GM19324 (cell line): ENCODE results near the gene OTUD6A.

Experiments
- ATAC-seq: cut with Tn5 transposase; IDR thresholded peaks from one replicate; pipeline ENCODE4 v1.9.1; 2021; ENCODE audit warnings: mild to moderate bottlenecking, moderate library complexity; ENCODE audit not compliant: unreplicated experiment, low FRiP score

OTUD6A gene

GRCh38 chrX:70062076-70062475, at the start of gene OTUD6A:
Gene OTUD6A (plus strand): TSS chrX:70062457. CDS start chrX:70062525, 68 bp downstream.
- no peak for ATAC-seq

- ATAC-seq: no peak
Measured at GRCh38 chrX:70012756-70013155, 49.5 kb upstream of the OTUD6A start.

DNA sequence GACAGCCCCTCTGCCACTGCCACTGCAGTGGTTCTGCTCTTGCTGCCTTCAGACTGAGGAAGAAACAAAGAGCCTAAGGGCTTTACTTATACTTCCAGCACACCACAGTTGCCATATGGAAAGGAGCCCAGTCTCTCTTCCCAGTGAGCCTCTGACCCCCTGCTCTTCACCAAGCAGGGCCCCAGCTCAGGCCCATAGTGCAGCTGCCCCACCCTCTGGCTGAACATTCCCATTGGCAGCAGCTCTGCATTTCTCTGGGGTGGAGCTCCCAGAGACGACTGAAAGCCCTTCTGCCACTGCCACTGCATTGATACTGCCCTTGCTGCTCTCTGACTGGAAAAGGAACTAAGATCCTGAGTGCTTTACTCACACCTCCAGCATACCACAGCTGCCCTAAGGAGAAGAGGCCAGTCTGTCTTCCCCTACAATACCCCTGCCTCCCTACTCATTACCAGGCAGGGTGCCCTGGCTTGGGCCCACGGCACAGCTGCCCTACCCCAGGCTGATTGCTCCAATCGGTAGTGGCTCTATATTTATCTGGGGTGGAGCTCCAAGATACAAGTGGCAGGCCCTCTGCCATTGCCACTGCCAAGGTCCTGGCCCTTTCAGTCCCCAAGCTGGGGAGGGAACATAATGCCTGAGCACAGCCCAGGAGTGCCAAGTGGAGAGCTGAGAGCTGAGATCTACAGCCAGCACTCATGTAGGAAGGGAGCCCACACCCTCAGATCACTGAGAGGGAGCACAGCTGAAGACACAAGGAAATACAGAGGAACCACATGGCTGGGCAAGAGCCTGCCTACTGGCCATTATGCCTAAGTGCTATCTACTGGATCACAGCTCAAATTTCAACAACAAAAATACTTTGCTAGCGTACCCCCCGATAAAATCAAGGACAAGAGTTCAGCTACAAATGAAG, 48.5 kb upstream of the OTUD6A start:
- no peak for ATAC-seq

GRCh38 chrX:70016513-70016912, 45.7 kb upstream of the OTUD6A start:
- no peak for ATAC-seq

- no peak for ATAC-seq
Measured at GRCh38 chrX:70022616-70023015, 39.6 kb upstream of the OTUD6A start.

GRCh38 chrX:70025464-70025863, 36.8 kb upstream of the OTUD6A start:
- ATAC-seq: no peak

DNA sequence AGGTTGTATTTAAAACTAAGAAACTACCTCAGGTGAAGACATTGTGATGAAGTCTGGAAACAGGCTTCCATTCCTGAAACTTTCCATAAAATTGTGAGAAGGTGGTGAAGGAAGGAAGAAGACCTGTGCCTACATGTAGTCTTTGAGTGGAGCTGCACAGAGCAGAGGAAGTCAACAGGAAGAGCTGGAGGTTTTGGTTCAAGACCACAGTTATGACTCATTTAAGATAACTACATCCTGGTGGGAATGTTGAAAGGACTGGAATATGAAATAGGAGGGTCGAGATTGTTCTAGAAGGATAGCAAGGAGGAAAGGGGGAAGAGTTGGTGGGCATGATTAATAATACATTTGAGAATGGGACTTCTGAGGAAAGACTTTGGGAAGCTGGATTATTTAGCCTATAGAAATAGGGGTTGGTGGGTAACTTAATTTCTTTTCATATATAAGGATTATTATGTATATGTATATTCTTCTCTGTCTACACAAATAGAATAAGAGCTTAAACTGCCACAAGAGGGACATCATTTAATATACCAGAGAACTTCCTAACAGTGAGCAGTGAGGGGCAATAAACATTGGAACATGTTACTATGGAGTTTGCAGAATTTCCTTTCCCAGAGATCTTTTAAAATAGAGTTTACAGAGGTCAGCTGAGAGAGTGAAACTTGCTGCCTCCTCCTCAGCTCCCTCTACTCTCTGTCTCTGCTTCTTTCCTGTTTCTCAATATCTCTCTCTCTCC, 36.0 kb upstream of the OTUD6A start:
- no peak for ATAC-seq

DNA sequence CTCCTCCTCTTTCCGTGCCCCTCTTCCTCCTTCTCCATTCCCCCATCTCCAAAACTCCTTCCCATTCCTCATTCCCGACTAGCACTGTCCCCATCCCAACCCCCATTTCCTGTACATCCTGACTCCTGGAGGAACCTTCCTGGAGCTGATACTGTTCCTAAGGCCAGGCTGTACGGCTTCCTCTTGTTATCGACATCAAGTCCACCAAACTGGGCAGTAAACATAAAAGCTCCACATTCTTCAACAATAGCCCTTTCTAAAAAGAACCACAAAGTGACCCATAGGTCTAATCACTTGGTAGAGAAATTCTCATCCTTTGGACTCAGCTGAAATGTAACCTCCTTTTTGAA, 35.4 kb upstream of the OTUD6A start:
- no peak for ATAC-seq

DNA sequence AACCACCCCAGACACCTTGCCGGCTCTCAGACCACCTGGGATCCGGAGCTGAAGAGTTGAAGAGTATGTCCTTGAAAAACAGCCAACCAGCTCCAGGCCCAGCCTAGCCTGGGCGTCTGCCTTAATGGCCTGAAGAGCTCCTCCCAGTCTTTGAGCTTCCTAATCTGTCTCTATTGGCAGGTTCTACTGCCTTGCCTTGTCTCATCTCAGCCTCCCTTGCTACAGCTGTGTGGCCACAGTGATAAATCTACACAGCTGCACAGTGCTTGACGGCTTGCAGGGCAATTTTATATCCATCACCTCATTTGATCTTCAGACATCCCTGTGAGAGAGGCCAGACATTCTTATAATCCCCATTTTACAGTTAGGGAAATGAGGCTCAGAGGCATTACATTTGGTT, 32.4 kb upstream of the OTUD6A start:
- ATAC-seq: no peak

GRCh38 chrX:70030301-70030767, 31.9 kb upstream of the OTUD6A start:
- ATAC-seq: no peak

- no peak for ATAC-seq
Measured at GRCh38 chrX:70032792-70033191, 29.5 kb upstream of the OTUD6A start.

DNA sequence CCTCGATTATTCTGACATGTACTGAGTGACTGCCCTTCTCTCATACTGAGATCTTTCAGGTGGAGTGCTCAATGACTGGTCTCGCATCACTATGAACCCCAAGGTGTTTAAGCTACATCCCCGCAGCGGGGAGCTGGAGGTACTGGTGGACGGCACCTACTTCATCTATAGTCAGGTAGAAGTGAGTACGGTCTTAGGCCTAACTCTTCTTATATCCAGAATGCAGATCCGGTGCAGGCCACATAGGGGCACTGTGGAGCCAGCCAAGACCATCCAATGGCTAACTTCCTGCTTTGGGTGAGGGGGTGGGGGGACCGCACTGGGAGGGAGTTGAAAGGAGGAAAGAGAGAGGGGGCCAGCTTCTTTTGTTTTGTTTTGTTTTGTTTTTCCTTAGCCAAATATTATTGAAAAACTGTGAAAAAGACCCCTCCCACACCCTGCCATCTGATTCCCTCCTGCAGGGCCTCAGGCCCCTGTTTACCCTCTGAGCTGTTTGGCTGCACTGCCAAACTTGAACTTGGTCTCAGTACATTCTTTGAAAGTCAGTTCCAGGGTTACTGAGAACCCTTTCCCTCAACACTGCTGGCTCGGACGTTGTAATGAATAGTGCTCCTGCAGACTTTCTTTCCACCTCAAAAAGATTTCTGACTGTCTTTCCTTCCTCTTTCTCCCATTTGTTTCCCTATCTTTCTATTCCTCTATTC, 28.8 kb upstream of the OTUD6A start:
- ATAC-seq: peak; percentile 43

- ATAC-seq: no peak
Measured at GRCh38 chrX:70034646-70035045, 27.6 kb upstream of the OTUD6A start.

DNA sequence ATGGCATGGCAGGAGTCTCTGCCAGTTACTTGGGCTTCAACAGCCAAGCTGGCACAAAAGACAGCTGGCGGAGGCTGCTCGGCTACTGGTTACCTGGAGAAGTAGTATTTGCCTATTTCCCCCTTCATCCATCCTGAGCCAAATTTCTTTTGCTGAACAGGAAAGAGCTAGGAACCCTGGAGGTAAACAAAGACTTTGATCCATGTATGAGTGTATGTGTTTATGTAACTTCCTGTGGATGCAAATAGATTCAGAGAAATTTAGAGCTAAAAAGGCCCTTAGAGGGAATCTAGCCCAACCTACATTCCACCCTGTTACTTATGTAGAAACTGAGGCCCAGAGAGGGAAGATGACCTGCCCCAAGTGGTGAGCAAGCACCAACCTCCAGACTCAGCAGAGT, 23.7 kb upstream of the OTUD6A start:
- no peak for ATAC-seq

DNA sequence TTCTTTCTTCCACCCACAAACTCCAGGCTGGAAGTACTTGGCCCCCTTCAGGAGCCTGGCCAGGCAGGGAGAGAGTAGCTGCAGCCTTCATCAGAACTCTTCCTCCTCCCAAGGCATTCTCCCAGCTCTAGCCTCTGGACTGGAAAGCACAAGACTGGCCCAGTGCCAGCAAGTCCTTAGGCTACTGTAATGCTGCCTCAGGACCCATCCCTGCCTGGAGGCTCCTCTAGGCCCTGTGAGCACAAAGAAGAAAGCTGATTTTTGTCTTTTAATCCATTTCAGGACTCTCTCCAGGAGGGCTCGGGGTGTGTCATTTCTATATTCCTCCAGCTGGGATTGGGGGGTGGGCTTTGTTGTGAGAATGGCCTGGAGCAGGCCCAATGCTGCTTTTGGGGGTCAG, 23.3 kb upstream of the OTUD6A start:
- ATAC-seq: no peak

DNA sequence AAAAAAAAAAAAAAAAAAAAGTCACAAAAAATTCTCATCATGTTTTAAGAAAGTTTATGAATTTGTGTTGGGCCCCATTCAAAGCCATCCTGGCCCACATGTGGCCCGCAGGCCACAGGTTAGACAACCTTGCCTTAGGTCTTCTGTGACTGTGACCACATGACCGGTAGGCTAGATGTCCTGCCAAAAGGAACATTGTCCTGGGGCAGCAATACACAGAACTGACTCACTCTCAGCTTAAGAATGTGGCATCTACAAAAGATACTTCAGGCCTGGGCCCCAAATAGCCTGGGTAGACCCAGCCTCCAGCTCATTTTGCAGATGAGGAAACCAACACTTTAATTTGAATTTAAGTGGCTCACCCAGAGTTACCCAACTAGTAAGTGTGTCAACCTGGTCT, 22.5 kb upstream of the OTUD6A start:
- ATAC-seq: no peak

GRCh38 chrX:70041993-70042392, 20.3 kb upstream of the OTUD6A start:
- ATAC-seq: no peak

DNA sequence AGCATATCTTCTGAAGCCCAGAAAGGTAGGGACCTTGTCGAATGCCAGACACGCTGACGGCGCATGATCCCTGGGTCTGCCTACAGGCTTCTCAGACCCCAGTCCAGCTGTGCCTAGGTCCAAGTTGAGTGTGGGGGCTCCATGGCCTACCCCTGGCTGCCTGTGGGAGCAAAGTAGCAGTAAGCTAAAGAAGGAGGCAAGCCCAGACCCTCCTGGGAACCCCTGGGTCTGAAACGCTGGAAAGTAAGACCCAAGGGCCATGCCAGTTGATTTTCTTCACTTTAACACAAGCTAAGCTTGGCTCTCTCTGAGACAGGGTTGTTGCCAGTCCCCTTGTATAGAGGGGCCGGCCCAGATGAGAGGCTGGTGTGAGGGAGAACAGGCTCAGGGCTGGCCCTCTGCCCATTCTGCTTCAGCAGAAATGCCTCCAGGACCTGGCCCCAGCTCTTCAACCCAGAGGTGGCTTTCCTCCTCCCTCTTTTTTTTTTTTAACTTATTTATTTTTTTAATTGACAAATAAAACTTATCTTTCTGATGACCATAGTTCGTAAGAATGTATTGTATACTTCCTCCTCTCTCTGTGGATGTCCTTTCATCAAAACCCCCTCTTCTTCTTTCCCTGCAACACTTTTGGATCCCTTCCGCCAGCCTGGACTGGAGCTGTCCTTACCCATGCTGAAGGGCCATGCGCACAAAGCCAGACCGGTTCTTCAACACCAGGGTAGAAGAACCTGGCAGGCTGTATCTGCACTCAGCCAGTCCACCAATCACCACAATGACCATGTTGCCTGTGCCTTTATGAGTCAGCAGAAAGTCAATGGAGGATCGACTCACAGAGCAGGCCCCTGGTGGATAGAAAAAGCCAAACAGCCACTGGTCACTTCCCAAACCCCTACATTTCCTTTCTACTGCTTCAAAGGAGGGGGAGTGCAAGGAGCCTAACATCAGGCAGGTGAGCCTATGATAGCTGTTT, 19.6 kb upstream of the OTUD6A start:
- ATAC-seq: no peak

DNA sequence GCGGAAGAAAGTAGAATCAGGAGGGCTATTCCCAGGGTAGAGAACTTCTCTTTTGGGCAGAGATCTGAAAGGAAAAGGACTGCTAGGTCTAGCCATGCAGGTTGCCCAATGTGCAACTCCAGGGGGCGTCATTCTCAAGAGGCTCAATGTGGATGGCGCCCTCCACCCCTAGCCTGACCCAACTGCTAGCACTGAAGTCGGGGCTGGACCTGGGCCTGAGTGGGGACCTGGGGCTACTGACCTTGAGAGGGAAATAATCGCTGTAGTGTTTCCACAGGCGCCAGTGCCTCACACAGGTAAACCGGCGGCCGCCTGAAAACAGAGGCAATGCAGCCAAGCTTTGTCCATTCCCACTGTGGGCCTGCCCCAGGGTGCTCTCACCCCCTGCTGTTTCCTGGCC, 18.6 kb upstream of the OTUD6A start:
- ATAC-seq: no peak
